ENCODE measurements around the gene BPIFB3.

DNA sequence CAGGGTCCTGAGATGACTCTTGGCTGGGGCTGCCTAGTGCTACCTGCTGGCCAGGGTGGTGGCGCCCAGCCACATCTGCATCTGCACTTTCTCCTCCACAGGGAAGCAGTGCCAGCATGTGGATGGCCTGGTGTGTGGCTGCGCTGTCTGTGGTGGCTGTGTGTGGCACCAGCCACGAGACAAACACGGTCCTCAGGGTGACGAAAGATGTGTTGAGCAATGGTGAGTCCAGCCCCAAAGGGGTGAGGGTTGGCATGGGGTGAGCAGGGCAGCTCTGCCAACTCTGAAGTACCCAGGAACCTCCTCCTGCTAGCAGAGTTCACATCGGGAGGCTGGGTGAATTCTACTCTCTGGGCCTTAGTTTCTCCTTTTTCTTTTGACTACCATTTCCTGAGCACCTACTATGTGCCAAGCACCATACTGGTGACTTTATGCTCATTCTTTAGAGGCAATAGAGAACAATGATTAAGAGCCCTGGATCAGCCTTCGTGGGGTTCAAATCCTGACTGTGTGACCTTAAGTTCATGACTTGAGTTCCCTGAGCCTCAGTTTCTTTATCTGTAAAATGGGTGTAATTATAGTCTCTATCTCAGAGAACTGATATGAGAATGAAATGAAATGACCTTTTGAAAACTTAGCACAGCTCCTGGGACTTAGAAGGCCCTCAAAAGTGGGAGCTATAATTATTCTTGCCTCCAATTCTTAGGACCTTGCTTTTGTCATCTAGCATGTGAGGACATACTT lies 27.9 kb downstream of the BPIFB3 start:
- TF ChIP-seq, protein P1, sequence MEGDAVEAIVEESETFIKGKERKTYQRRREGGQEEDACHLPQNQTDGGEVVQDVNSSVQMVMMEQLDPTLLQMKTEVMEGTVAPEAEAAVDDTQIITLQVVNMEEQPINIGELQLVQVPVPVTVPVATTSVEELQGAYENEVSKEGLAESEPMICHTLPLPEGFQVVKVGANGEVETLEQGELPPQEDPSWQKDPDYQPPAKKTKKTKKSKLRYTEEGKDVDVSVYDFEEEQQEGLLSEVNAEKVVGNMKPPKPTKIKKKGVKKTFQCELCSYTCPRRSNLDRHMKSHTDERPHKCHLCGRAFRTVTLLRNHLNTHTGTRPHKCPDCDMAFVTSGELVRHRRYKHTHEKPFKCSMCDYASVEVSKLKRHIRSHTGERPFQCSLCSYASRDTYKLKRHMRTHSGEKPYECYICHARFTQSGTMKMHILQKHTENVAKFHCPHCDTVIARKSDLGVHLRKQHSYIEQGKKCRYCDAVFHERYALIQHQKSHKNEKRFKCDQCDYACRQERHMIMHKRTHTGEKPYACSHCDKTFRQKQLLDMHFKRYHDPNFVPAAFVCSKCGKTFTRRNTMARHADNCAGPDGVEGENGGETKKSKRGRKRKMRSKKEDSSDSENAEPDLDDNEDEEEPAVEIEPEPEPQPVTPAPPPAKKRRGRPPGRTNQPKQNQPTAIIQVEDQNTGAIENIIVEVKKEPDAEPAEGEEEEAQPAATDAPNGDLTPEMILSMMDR (IDR thresholded peaks at IDR 0.05): no peak
- TF ChIP-seq, protein P2, sequence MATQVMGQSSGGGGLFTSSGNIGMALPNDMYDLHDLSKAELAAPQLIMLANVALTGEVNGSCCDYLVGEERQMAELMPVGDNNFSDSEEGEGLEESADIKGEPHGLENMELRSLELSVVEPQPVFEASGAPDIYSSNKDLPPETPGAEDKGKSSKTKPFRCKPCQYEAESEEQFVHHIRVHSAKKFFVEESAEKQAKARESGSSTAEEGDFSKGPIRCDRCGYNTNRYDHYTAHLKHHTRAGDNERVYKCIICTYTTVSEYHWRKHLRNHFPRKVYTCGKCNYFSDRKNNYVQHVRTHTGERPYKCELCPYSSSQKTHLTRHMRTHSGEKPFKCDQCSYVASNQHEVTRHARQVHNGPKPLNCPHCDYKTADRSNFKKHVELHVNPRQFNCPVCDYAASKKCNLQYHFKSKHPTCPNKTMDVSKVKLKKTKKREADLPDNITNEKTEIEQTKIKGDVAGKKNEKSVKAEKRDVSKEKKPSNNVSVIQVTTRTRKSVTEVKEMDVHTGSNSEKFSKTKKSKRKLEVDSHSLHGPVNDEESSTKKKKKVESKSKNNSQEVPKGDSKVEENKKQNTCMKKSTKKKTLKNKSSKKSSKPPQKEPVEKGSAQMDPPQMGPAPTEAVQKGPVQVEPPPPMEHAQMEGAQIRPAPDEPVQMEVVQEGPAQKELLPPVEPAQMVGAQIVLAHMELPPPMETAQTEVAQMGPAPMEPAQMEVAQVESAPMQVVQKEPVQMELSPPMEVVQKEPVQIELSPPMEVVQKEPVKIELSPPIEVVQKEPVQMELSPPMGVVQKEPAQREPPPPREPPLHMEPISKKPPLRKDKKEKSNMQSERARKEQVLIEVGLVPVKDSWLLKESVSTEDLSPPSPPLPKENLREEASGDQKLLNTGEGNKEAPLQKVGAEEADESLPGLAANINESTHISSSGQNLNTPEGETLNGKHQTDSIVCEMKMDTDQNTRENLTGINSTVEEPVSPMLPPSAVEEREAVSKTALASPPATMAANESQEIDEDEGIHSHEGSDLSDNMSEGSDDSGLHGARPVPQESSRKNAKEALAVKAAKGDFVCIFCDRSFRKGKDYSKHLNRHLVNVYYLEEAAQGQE (IDR thresholded peaks at IDR 0.05; ENCODE audit: insufficient read depth in 1 of 2, low read depth in 2 of 2, low read length in 1 of 2): no peak
- TF ChIP-seq POLR2AphosphoS5 (IDR thresholded peaks at IDR 0.05; ENCODE audit: low read depth, low read length) (no peak), SIN3A (IDR thresholded peaks at IDR 0.05; ENCODE audit: borderline replicate concordance, insufficient read depth, low read depth, low read length) (no peak)

All from Panc1 (cell line).